Left kidney (tissue), 8 donors: ENCODE measurements around the gene SLC7A9. TPM values are rescaled to one million over a fixed set of nuclear protein-coding genes. Genes with fewer than 3 reads are reported as not detected.

Experiments used
- DNase-seq: peaks from one replicate; pipeline ENCODE4 v3.0.0-alpha.2; 2013
- long read RNA-seq, 8 donors: transcript quantifications; one replicate each; lab custom pipeline, GENCODE V29; 2026
- polyA plus RNA-seq: library from polyadenylated mRNA; unstranded; fragments of 120-200 nt; gene quantifications from one replicate; pipeline ENCODE4 v1.2.1, GENCODE V29; 2013; ENCODE audit not compliant: insufficient read length

Gene SLC7A9
- polyA plus RNA-seq = 15.4 TPM
- long read RNA-seq, donor 1, partial matches to known transcripts = 0 of 2 reads
- long read RNA-seq, donor 1, other reads (novel, unspliced or antisense) = 0 of 2 reads
- long read RNA-seq, donor 2, transcript SLC7A9-202 (13 exons, 1,568 nt) = major isoform, 5 of 11 reads
- long read RNA-seq, donor 2, partial matches to known transcripts = 5 of 11 reads
- long read RNA-seq, donor 2, other reads (novel, unspliced or antisense) = 0 of 11 reads
- long read RNA-seq, donor 3, partial matches to known transcripts = 0 of 1 reads
- long read RNA-seq, donor 3, other reads (novel, unspliced or antisense) = 0 of 1 reads
- long read RNA-seq, donor 4 = 0 reads
- long read RNA-seq, donor 5 = 0 reads
- long read RNA-seq, donor 6 = 0 reads
- long read RNA-seq, donor 7, partial matches to known transcripts = 0 of 2 reads
- long read RNA-seq, donor 7, other reads (novel, unspliced or antisense) = 0 of 2 reads
- long read RNA-seq, donor 8, partial matches to known transcripts = 0 of 1 reads
- long read RNA-seq, donor 8, other reads (novel, unspliced or antisense) = 0 of 1 reads

GRCh38 chr19:32869369-32869965, at the start of gene SLC7A9:
Gene SLC7A9 (minus strand): TSS chr19:32869767. CDS start chr19:32868534, 1,233 bp downstream.
- DNase-seq = no peak

GRCh38 chr19:32919365-32919764, 49.8 kb upstream of the SLC7A9 start:
- no peak for DNase-seq

- no peak for DNase-seq
Measured at GRCh38 chr19:32917616-32917996, 48.0 kb upstream of the SLC7A9 start.

GRCh38 chr19:32916969-32917615, 47.5 kb upstream of the SLC7A9 start:
- DNase-seq = no peak

GRCh38 chr19:32914879-32915660, 45.5 kb upstream of the SLC7A9 start:
- no peak for DNase-seq

- DNase-seq = no peak
Measured at GRCh38 chr19:32911467-32911866, 41.9 kb upstream of the SLC7A9 start.

- no peak for DNase-seq
Measured at GRCh38 chr19:32910874-32911273, 41.3 kb upstream of the SLC7A9 start.

GRCh38 chr19:32910094-32910493, 40.5 kb upstream of the SLC7A9 start:
- DNase-seq = no peak

- no peak for DNase-seq
Measured at GRCh38 chr19:32909257-32909656, 39.7 kb upstream of the SLC7A9 start.

GRCh38 chr19:32908641-32909190, 39.1 kb upstream of the SLC7A9 start:
- no peak for DNase-seq

- DNase-seq = no peak
Measured at GRCh38 chr19:32902448-32902847, 32.9 kb upstream of the SLC7A9 start.

GRCh38 chr19:32901504-32902161, 32.1 kb upstream of the SLC7A9 start:
- DNase-seq = no peak

- DNase-seq = no peak
Measured at GRCh38 chr19:32896516-32897214, 27.1 kb upstream of the SLC7A9 start.

GRCh38 chr19:32895384-32895783, 25.8 kb upstream of the SLC7A9 start:
- DNase-seq = no peak

- no peak for DNase-seq
Measured at GRCh38 chr19:32891609-32892008, 22.0 kb upstream of the SLC7A9 start.

GRCh38 chr19:32890841-32891240, 21.3 kb upstream of the SLC7A9 start:
- no peak for DNase-seq

GRCh38 chr19:32890326-32890725, 20.8 kb upstream of the SLC7A9 start:
- no peak for DNase-seq

GRCh38 chr19:32889137-32889934, 19.8 kb upstream of the SLC7A9 start:
- DNase-seq = no peak

- no peak for DNase-seq
Measured at GRCh38 chr19:32887572-32888215, 18.1 kb upstream of the SLC7A9 start.
